ENCODE data around the gene YJU2. TPM values are rescaled to one million over a fixed set of nuclear protein-coding genes. Genes with fewer than 3 reads are reported as not detected.
A peak's percentile ranks its signal among the peaks of the same experiment; 100 is the strongest.

The YJU2 gene
- total and polyA plus RNA-seq, 2 experiments from 2014 or later: 28.8 to 33.4 TPM

GRCh38 chr19:4310247-4311121 is 63.6 kb downstream of the YJU2 start:
- H3K9me2 ChIP-seq (ENCODE audit: insufficient read depth): no peaks in the 10 kb centered on the region
- H3K4me1 Mint-ChIP-seq: no peaks in the 10 kb centered on the region
- ATAC-seq (peak; percentile 81), DNase-seq (ENCODE audit: low spot score) (peak; percentile 80)
- no peak overlapping the region for H3K4me3 ChIP-seq
- peaks cover 6% of the 10 kb centered on the region for H3K27me3 Mint-ChIP-seq (ENCODE audit: insufficient read depth, low read depth, poor library complexity)
- no peak overlapping the region for H3K27ac Mint-ChIP-seq
- peak overlapping the region; percentile 45; the same call in 1 of the 2 replicates for H3K27ac ChIP-seq (ENCODE audit: low read depth)
- H3F3A ChIP-seq (replicated peaks; ENCODE audit: low read depth): peaks cover 3% of the 10 kb centered on the region; the same call in 1 of the 2 replicates
- no peaks in the 10 kb centered on the region; the same call in 2 of the 3 replicates for H3K9me3 Mint-ChIP-seq
- H3K36me3 ChIP-seq (ENCODE audit: insufficient read depth): peaks cover 11% of the 10 kb centered on the region; the same call in 1 of the 2 replicates
- no peaks in the 10 kb centered on the region for H3K79me2 ChIP-seq (replicated peaks; ENCODE audit: insufficient read depth)
- H3K4me2 ChIP-seq: no peak overlapping the region
- H3K36me3 Mint-ChIP-seq (ENCODE audit: low read depth): peaks cover 76% of the 10 kb centered on the region
- no peaks in the 10 kb centered on the region for H3K4me1 ChIP-seq (ENCODE audit: insufficient read depth)
- H3K27me3 ChIP-seq (ENCODE audit: insufficient read depth): no peaks in the 10 kb centered on the region
- no peaks in the 10 kb centered on the region for H4K20me1 ChIP-seq (replicated peaks; ENCODE audit: insufficient read depth)
- no peak overlapping the region for H2AFZ ChIP-seq
- TF ChIP-seq STAT1 (IDR thresholded peaks at IDR 0.05; ENCODE audit: unreplicated experiment): no peak
- no peak for TF ChIP-seq EZH2phosphoT487 (IDR thresholded peaks at IDR 0.05; ENCODE audit: unreplicated experiment)
- TF ChIP-seq POLR2AphosphoS5 (IDR thresholded peaks at IDR 0.05; ENCODE audit: low read depth): no peak
- TF ChIP-seq CTCF (conservative IDR thresholded peaks at IDR 0.05; ENCODE audit: low read depth in 2 of 2): no peak
- no peak for TF ChIP-seq ZNF331 (CRISPR knock-in tag; IDR thresholded peaks at IDR 0.05; ENCODE audit: low read depth)
- no peak for TF ChIP-seq JUNB (IDR thresholded peaks at IDR 0.05; ENCODE audit: unreplicated experiment)
- no peak for TF ChIP-seq NANOG (IDR thresholded peaks at IDR 0.05; ENCODE audit: borderline replicate concordance)
- TF ChIP-seq ZNF114 (CRISPR knock-in tag; IDR thresholded peaks at IDR 0.05): no peak
- TF ChIP-seq EZH2 (IDR thresholded peaks at IDR 0.05; ENCODE audit: low read depth, unreplicated experiment): no peak
- no peak for TF ChIP-seq CREB1 (CRISPR knock-in tag; IDR thresholded peaks at IDR 0.05; ENCODE audit: low read depth)
- no peak for TF ChIP-seq ZNF462 (CRISPR knock-in tag; IDR thresholded peaks at IDR 0.05)
- no peak for TF ChIP-seq ETS1 (IDR thresholded peaks at IDR 0.05)
- TF ChIP-seq REST (IDR thresholded peaks at IDR 0.05; ENCODE audit: unreplicated experiment): no peak
- H3K4me3 Mint-ChIP-seq: no peak overlapping the region
